Hematopoietic multipotent progenitor cell treated with erythropoietin and hydrocortisone succinate and interleukin-3 and kit ligand, for 15 days (in vitro differentiated cells): ENCODE measurements around the gene PCDHB1.
"Not testable (repeated sequence)": the region's sequence is repeated elsewhere in the genome, so short reads cannot be mapped to it uniquely, and the experiment has no call there.

Experiments
- DNase-seq: peaks from one replicate; pipeline ENCODE4 v3.0.0-alpha.2; 2015; ENCODE audit warnings: low spot score

PCDHB1 gene

GRCh38 chr5:141077826-141078225, 26.7 kb downstream of the PCDHB1 start:
- no peak for DNase-seq

GRCh38 chr5:141082228-141082627, 31.1 kb downstream of the PCDHB1 start:
- DNase-seq: no peak

GRCh38 chr5:141084487-141084989, 33.4 kb downstream of the PCDHB1 start:
- no peak for DNase-seq

GRCh38 chr5:141094481-141095262, 43.5 kb downstream of the PCDHB1 start, which contains the start of gene PCDHB2:
TSS of gene PCDHB2 (plus strand) at chr5:141094615. CDS start at chr5:141094791, 176 bp downstream.
- no peak for DNase-seq

- no peak for DNase-seq
These were observed 44.1 kb downstream of the PCDHB1 start for GRCh38 chr5:141095263-141095641.

GRCh38 chr5:141096181-141096580, 45.0 kb downstream of the PCDHB1 start:
- DNase-seq: not testable (repeated sequence)

GRCh38 chr5:141096586-141096985, 45.4 kb downstream of the PCDHB1 start:
- not testable (repeated sequence) for DNase-seq

GRCh38 chr5:141100243-141100805, 49.1 kb downstream of the PCDHB1 start, which contains the start of gene PCDHB3:
TSS of gene PCDHB3 (plus strand) at chr5:141100473. CDS start at chr5:141100650, 177 bp downstream.
- no peak for DNase-seq

GRCh38 chr5:141101059-141101458, 49.9 kb downstream of the PCDHB1 start:
- no peak for DNase-seq

- DNase-seq: not testable (repeated sequence)
These were observed 50.9 kb downstream of the PCDHB1 start for GRCh38 chr5:141102070-141102469.

- not testable (repeated sequence) for DNase-seq
These were observed 51.3 kb downstream of the PCDHB1 start for GRCh38 chr5:141102471-141102870.

- DNase-seq: no peak
These were observed 54.2 kb downstream of the PCDHB1 start for GRCh38 chr5:141105350-141105749.
